ENCODE data around the gene OLFM1.
"Not testable (repeated sequence)": the region's sequence is repeated elsewhere in the genome, so short reads cannot be mapped to it uniquely, and the experiment has no call there.

Gene OLFM1

GRCh38 chr9:135060461-135061116 lies 26.9 kb upstream of the OLFM1 start:
- DNase-seq, result no peak

- DNase-seq, result no peak
Observed at GRCh38 chr9:135061441-135061840, 26.0 kb upstream of the OLFM1 start.

GRCh38 chr9:135062254-135062653 lies 25.2 kb upstream of the OLFM1 start:
- DNase-seq, result no peak

GRCh38 chr9:135063466-135063865 lies 24.0 kb upstream of the OLFM1 start:
- not testable (repeated sequence) for DNase-seq

GRCh38 chr9:135063888-135064287 lies 23.6 kb upstream of the OLFM1 start:
- not testable (repeated sequence) for DNase-seq

- no peak for DNase-seq
Observed at GRCh38 chr9:135065151-135065550, 22.3 kb upstream of the OLFM1 start.

- no peak for DNase-seq
Observed at GRCh38 chr9:135065804-135066203, 21.7 kb upstream of the OLFM1 start.

- no peak for DNase-seq
Observed at GRCh38 chr9:135066291-135066690, 21.2 kb upstream of the OLFM1 start.

GRCh38 chr9:135067096-135067710 lies 20.3 kb upstream of the OLFM1 start:
- no peak for DNase-seq

GRCh38 chr9:135068776-135069415 lies 18.6 kb upstream of the OLFM1 start:
- DNase-seq, result no peak

- DNase-seq, result no peak
Observed at GRCh38 chr9:135069558-135070197, 17.8 kb upstream of the OLFM1 start.

GRCh38 chr9:135070198-135070951 lies 17.1 kb upstream of the OLFM1 start:
- no peak for DNase-seq

- no peak for DNase-seq
Observed at GRCh38 chr9:135070964-135071735, 16.3 kb upstream of the OLFM1 start.

- no peak for DNase-seq
Observed at GRCh38 chr9:135073081-135073740, 14.3 kb upstream of the OLFM1 start.

- DNase-seq, result no peak
Observed at GRCh38 chr9:135073741-135074305, 13.6 kb upstream of the OLFM1 start.

- no peak for DNase-seq
Observed at GRCh38 chr9:135074354-135075233, 12.9 kb upstream of the OLFM1 start.

GRCh38 chr9:135075234-135076142 lies 12.0 kb upstream of the OLFM1 start:
- no peak for DNase-seq

- DNase-seq, result no peak
Observed at GRCh38 chr9:135076143-135076875, 11.2 kb upstream of the OLFM1 start.

All from stimulated activated CD4-positive, alpha-beta T cell treated with anti-CD3 and anti-CD28 coated beads, Interleukin-4, amount 100 ng/mL, for 4 hours (primary cell).